HG03066 (cell line): ENCODE results near the gene MSH5.
A peak's percentile ranks its signal among the peaks of the same experiment; 100 is the strongest.
"Not testable (repeated sequence)": the region's sequence is repeated elsewhere in the genome, so short reads cannot be mapped to it uniquely, and the experiment has no call there.

Experiments used
- ATAC-seq: cut with Tn5 transposase; IDR thresholded peaks from one replicate; pipeline ENCODE4 v1.9.1; 2021; ENCODE audit warnings: low read depth; ENCODE audit not compliant: unreplicated experiment

MSH5 gene

GRCh38 chr6:31739639-31740396, at the start of gene MSH5:
Gene MSH5 (plus strand): TSS chr6:31740005. CDS start chr6:31740467, 462 bp downstream.
- ATAC-seq = peak; percentile 70

GRCh38 chr6:31690231-31691077, 49.4 kb upstream of the MSH5 start:
- no peak for ATAC-seq

- no peak for ATAC-seq
Observed at GRCh38 chr6:31691078-31691463, 48.7 kb upstream of the MSH5 start.

- no peak for ATAC-seq
Observed at GRCh38 chr6:31691564-31692108, 48.2 kb upstream of the MSH5 start.

GRCh38 chr6:31692353-31692752, 47.5 kb upstream of the MSH5 start:
- no peak for ATAC-seq

- no peak for ATAC-seq
Observed at GRCh38 chr6:31692886-31693285, 46.9 kb upstream of the MSH5 start.

GRCh38 chr6:31693535-31693934, 46.3 kb upstream of the MSH5 start:
- ATAC-seq = no peak

GRCh38 chr6:31697555-31697954, 42.2 kb upstream of the MSH5 start:
- no peak for ATAC-seq

GRCh38 chr6:31700740-31701401, 38.9 kb upstream of the MSH5 start:
- ATAC-seq = no peak

GRCh38 chr6:31701666-31702404, 38.0 kb upstream of the MSH5 start:
- ATAC-seq = no peak

- ATAC-seq = no peak
Observed at GRCh38 chr6:31702405-31702818, 37.4 kb upstream of the MSH5 start.

- peak; percentile 84 for ATAC-seq
Observed at GRCh38 chr6:31702819-31703716, 36.7 kb upstream of the MSH5 start, which contains the start of gene ABHD16A. Gene ABHD16A (minus strand): TSS chr6:31703324. CDS start chr6:31703281, 43 bp downstream.

GRCh38 chr6:31705931-31706330, 33.9 kb upstream of the MSH5 start:
- no peak for ATAC-seq

GRCh38 chr6:31706599-31706998, 33.2 kb upstream of the MSH5 start, which contains the start of gene LY6G6F:
Gene LY6G6F (plus strand): TSS chr6:31706866. CDS start chr6:31706907, 41 bp downstream.
- no peak for ATAC-seq

GRCh38 chr6:31707701-31708100, 32.1 kb upstream of the MSH5 start:
- no peak for ATAC-seq

- ATAC-seq = no peak
Observed at GRCh38 chr6:31708224-31708623, 31.6 kb upstream of the MSH5 start.

- ATAC-seq = not testable (repeated sequence)
Observed at GRCh38 chr6:31709157-31709556, 30.6 kb upstream of the MSH5 start.

GRCh38 chr6:31710523-31711219, 29.1 kb upstream of the MSH5 start:
- ATAC-seq = no peak
